HT-29 (cell line): ENCODE results near the gene CISH. TPM values are rescaled to one million over a fixed set of nuclear protein-coding genes. Genes with fewer than 3 reads are reported as not detected.

ENCODE experiments used
- DNase-seq: peaks from one replicate; pipeline ENCODE4 v3.0.0-alpha.2; 2015; ENCODE audit warnings: low spot score
- total RNA-seq: library from RNA; depleted of rRNA; stranded (reverse); fragments of >200 nt; shearing (Covaris generic); gene quantifications from 2 replicates; pipeline ENCODE4 v1.2.3, GENCODE V29; 2014

CISH gene
- total RNA-seq, 1 experiment from 2014 or later: 0.43 TPM

GRCh38 chr3:50637945-50638344 is 26.4 kb upstream of the CISH start:
- no peak for DNase-seq

GRCh38 chr3:50637011-50637410 is 25.4 kb upstream of the CISH start:
- DNase-seq: no peak

GRCh38 chr3:50635066-50635465 is 23.5 kb upstream of the CISH start:
- no peak for DNase-seq

GRCh38 chr3:50633230-50633790 is 21.7 kb upstream of the CISH start:
- DNase-seq: no peak

- no peak for DNase-seq
Observed at GRCh38 chr3:50632450-50632849, 20.9 kb upstream of the CISH start.

- no peak for DNase-seq
Observed at GRCh38 chr3:50630877-50631276, 19.3 kb upstream of the CISH start.

GRCh38 chr3:50630394-50630793 is 18.8 kb upstream of the CISH start:
- no peak for DNase-seq

GRCh38 chr3:50628601-50629000 is 17.0 kb upstream of the CISH start:
- no peak for DNase-seq

GRCh38 chr3:50627407-50628051 is 16.0 kb upstream of the CISH start:
- DNase-seq: no peak

GRCh38 chr3:50626401-50626800 is 14.8 kb upstream of the CISH start:
- no peak for DNase-seq

GRCh38 chr3:50625231-50626182 is 13.9 kb upstream of the CISH start:
- DNase-seq: no peak

GRCh38 chr3:50624634-50625033 is 13.1 kb upstream of the CISH start:
- no peak for DNase-seq

- DNase-seq: no peak
Observed at GRCh38 chr3:50623840-50624474, 12.4 kb upstream of the CISH start.

GRCh38 chr3:50622881-50623280 is 11.3 kb upstream of the CISH start:
- DNase-seq: no peak

GRCh38 chr3:50620820-50621219 is 9.2 kb upstream of the CISH start:
- DNase-seq: no peak

GRCh38 chr3:50620420-50620819 is 8.8 kb upstream of the CISH start:
- no peak for DNase-seq

- no peak for DNase-seq
Observed at GRCh38 chr3:50617911-50618481, 6.4 kb upstream of the CISH start.

GRCh38 chr3:50617096-50617791 is 5.7 kb upstream of the CISH start, which contains the start of gene MAPKAPK3:
TSS of gene MAPKAPK3 (plus strand) at chr3:50617151. CDS start at chr3:50617566, 415 bp downstream.
- peak; percentile 59 for DNase-seq

GRCh38 chr3:50616770-50617095 is 5.2 kb upstream of the CISH start:
- DNase-seq: peak; percentile 77

GRCh38 chr3:50616003-50616769 is 4.6 kb upstream of the CISH start:
- peak; percentile 76 for DNase-seq
